ENCODE results near the gene HNRNPH1.

GRCh38 chr5:179615203-179615602 lies 8.3 kb downstream of the HNRNPH1 start:
- TF ChIP-seq CTCF (IDR thresholded peaks at IDR 0.05; ENCODE audit: low read length): no peak
- no peak for TF ChIP-seq EZH2 (IDR thresholded peaks at IDR 0.05; ENCODE audit: borderline replicate concordance, low read length)

Data from OCI-LY1 (cell line).